HG02852 (cell line): ENCODE data around the gene KLF13.

Experiments used
- ATAC-seq: cut with Tn5 transposase; IDR thresholded peaks from one replicate; pipeline ENCODE4 v1.9.1; 2021; ENCODE audit warnings: mild to moderate bottlenecking, moderate library complexity; ENCODE audit not compliant: unreplicated experiment

Gene KLF13

GRCh38 chr15:31377030-31377429 lies 50.4 kb downstream of the KLF13 start:
- ATAC-seq = no peak

GRCh38 chr15:31378363-31378903 lies 51.8 kb downstream of the KLF13 start:
- no peak for ATAC-seq

GRCh38 chr15:31379042-31379441 lies 52.4 kb downstream of the KLF13 start:
- no peak for ATAC-seq

- ATAC-seq = no peak
Observed at GRCh38 chr15:31379577-31379976, 52.9 kb downstream of the KLF13 start.

- ATAC-seq = no peak
Observed at GRCh38 chr15:31381801-31382712, 55.4 kb downstream of the KLF13 start.

- ATAC-seq = no peak
Observed at GRCh38 chr15:31382713-31383045, 56.0 kb downstream of the KLF13 start.

GRCh38 chr15:31383139-31383538 lies 56.5 kb downstream of the KLF13 start:
- no peak for ATAC-seq

- no peak for ATAC-seq
Observed at GRCh38 chr15:31384568-31384967, 57.9 kb downstream of the KLF13 start.

- ATAC-seq = no peak
Observed at GRCh38 chr15:31385736-31386135, 59.1 kb downstream of the KLF13 start.

GRCh38 chr15:31387092-31387478 lies 60.5 kb downstream of the KLF13 start:
- no peak for ATAC-seq

GRCh38 chr15:31387479-31388118 lies 61.0 kb downstream of the KLF13 start:
- ATAC-seq = no peak

- ATAC-seq = no peak
Observed at GRCh38 chr15:31389576-31389975, 62.9 kb downstream of the KLF13 start.

- ATAC-seq = no peak
Observed at GRCh38 chr15:31390029-31390428, 63.4 kb downstream of the KLF13 start.

GRCh38 chr15:31390777-31391486 lies 64.3 kb downstream of the KLF13 start:
- no peak for ATAC-seq

- peak; percentile 92 for ATAC-seq
Observed at GRCh38 chr15:31391687-31392671, 65.3 kb downstream of the KLF13 start.

GRCh38 chr15:31392761-31393401 lies 66.2 kb downstream of the KLF13 start:
- ATAC-seq = peak; percentile 41

GRCh38 chr15:31393444-31394091 lies 66.9 kb downstream of the KLF13 start:
- no peak for ATAC-seq

GRCh38 chr15:31396881-31397560 lies 70.4 kb downstream of the KLF13 start:
- ATAC-seq = no peak
